BJ (cell line): ENCODE results near the gene SMIM20. TPM values are rescaled to one million over a fixed set of nuclear protein-coding genes. Genes with fewer than 3 reads are reported as not detected.

Experiments
- CTCF ChIA-PET: fragments of 350-600 bp; formaldehyde crosslinking; extraction: SDS; loops from one replicate; lab custom pipeline; 2021; ENCODE audit warnings: antibody characterized with exemption, inconsistent platforms; lab: Yijun Ruan, JAX
- POLR2A ChIA-PET: fragments of 300-600 bp; sonication (Branson Sonifier 250); formaldehyde crosslinking; extraction: SDS; loops from one replicate; lab custom pipeline; 2021; ENCODE audit warnings: antibody characterized with exemption; lab: Charles Lee
- DNase-seq: peaks from one replicate; pipeline ENCODE4 v3.0.0-alpha.2; 2011; ENCODE audit warnings: low read depth
- H3K27me3 ChIP-seq: 2 replicates; pipeline ENCODE4 v1.6.0; 2011; ENCODE audit warnings: low read length; ENCODE audit not compliant: control insufficient read depth, insufficient read depth
- H3K36me3 ChIP-seq: 2 replicates; pipeline ENCODE4 v1.5.1; 2011; ENCODE audit warnings: low read length; ENCODE audit not compliant: control insufficient read depth, insufficient read depth
- H3K4me3 ChIP-seq: 2 replicates; pipeline ENCODE4 v1.5.1; 2011; ENCODE audit warnings: low read depth, mild to moderate bottlenecking, control low read depth, low read length
- CTCF ChIP-seq: IDR thresholded peaks from 2 replicates; pipeline ENCODE4 v1.5.1; 2011; ENCODE audit warnings: low read depth, mild to moderate bottlenecking, control low read depth, inconsistent platforms, low read length, moderate library complexity; ENCODE audit not compliant: insufficient read depth
- polyA plus RNA-seq: library from polyadenylated mRNA; depleted of rRNA; stranded (reverse); fragments of >200 nt; gene quantifications from 2 replicates; pipeline ENCODE4 v1.2.3, GENCODE V29; 2011

Gene SMIM20
- polyA plus RNA-seq, 1 experiment, result 15.7 TPM

- no peak for DNase-seq
- Histone ChIP-seq H3K27me3 (peaks cover 8% of the 10 kb centered on the region), H3K4me3 (no peak overlapping the region), H3K36me3 (no peaks in the 10 kb centered on the region)
- no peak for TF ChIP-seq CTCF
- ChIA-PET POLR2A (no interaction called here), CTCF (interaction anchor here (4.1 kb wide), 1 partner anchor 23 kb away, joined by 16 read pairs; no protein-coding TSS in a partner anchor)
Observed at GRCh38 chr4:25965629-25966028, 51.6 kb downstream of the SMIM20 start.

DNA sequence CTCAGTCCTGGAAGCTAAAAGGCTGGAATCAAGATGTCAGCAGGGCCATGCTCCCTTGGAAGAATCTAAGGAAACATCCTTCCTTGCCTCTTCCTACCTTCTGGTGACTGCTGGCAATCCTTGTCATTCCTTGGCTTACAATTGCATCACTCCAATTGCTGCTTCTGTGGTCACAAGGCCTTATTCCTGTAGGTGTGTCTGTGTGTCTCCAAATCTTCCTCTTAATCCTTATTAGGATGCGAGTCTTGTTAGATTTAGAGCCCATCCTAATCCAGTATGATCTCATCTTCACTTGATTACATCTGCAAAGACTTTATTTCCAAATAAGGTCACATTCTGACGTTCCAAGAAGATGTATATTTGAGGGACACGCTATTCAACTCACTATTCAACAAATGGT is 52.2 kb downstream of the SMIM20 start:
- no peak for TF ChIP-seq CTCF
- no peak for DNase-seq
- CTCF ChIA-PET, result interaction anchor here (1.0 to 4.1 kb wide), 3 partner anchors 11 to 22 kb away, joined by 4 to 16 read pairs (median 6); no protein-coding TSS in a partner anchor
- Histone ChIP-seq H3K27me3 (peaks cover 8% of the 10 kb centered on the region), H3K36me3 (no peaks in the 10 kb centered on the region), H3K4me3 (no peak overlapping the region)
- POLR2A ChIA-PET, result no interaction called here

DNA sequence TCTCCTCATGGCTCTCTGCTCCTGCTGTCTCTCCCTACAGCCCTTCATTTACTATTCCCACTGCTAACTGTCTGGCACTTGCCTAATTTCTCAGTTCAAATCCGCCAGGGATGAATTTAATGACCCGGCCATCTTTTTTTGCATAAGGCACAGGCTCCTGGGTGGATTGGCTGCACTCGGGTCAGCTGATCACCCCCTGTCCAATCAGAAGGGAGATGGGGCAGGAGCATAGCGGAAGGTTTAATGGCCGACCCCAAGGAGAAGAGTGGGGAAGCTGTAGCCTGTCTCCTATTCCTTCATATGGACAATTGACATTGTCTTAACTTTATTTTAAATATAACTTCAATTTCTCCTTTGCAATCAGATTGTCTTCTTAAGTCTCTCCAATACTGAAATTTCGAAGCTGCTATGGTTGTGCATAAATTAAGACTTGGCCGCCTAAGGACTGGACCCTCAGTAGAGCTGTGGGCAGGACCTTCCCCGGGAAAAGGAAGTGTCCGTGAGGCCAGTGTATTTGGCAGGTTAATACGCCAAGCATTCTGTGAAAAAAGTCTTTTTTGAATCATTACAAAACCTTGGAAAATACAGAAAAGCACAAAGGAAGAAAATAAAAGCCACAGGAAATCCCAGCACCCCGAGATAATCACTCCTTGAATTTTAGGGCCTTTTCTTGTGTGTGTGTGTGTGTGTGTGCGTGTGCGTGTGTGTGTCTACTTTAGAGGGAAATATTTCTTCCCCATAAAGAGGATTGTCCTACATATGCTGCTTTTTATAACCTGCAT is 55.5 kb downstream of the SMIM20 start:
- no peak overlapping the region for H3K4me3 ChIP-seq
- no peak for TF ChIP-seq CTCF
- H3K27me3 ChIP-seq, result peaks cover 10% of the 10 kb centered on the region
- no peak for DNase-seq
- POLR2A ChIA-PET, result no interaction called here
- H3K36me3 ChIP-seq, result no peaks in the 10 kb centered on the region
- CTCF ChIA-PET, result interaction anchor here (0.8 to 1.7 kb wide), 2 partner anchors 19 to 21 kb away, joined by 3 to 8 read pairs; no protein-coding TSS in a partner anchor

DNA sequence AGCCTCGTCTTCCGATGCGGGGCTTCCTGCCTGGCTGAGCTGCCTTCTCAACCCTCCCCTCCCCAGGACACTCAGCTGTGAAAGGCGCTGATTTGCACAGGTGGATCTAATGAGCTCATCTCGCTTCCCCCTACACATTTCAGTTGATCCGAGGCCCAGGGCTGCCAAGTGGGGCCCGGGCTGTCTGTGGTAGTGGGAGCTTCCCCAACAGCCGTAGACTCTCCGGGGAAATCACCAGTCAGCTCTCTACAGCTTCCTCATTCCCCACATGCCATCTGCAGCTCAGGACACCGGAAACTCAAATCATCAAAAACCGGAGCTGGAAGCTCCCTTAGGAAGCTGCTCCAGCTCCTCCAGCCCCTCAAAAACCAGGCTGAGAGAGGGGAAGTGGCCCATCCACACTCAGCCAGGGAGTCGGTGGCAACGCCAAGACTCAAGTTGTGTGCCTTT is 56.2 kb downstream of the SMIM20 start:
- ChIA-PET CTCF (interaction anchor here (0.8 to 1.7 kb wide), 2 partner anchors 18 to 21 kb away, joined by 3 to 8 read pairs; no protein-coding TSS in a partner anchor), POLR2A (no interaction called here)
- TF ChIP-seq CTCF, result no peak
- Histone ChIP-seq H3K36me3 (no peaks in the 10 kb centered on the region), H3K4me3 (no peak overlapping the region), H3K27me3 (peaks cover 10% of the 10 kb centered on the region)
- DNase-seq, result no peak

- POLR2A ChIA-PET, result no interaction called here
- no peak for DNase-seq
- H3K4me3 ChIP-seq, result no peak overlapping the region
- H3K27me3 ChIP-seq, result peaks cover 11% of the 10 kb centered on the region
- TF ChIP-seq CTCF, result no peak
- no peaks in the 10 kb centered on the region for H3K36me3 ChIP-seq
- CTCF ChIA-PET, result interaction anchor here (1.7 kb wide), 1 partner anchor 18 kb away, joined by 8 read pairs; no protein-coding TSS in a partner anchor
Observed at GRCh38 chr4:25970691-25971432, 56.8 kb downstream of the SMIM20 start.
